GM18873 (cell line): ENCODE measurements around the gene ARL8A.

ENCODE experiments used
- ATAC-seq: cut with Tn5 transposase; IDR thresholded peaks from one replicate; pipeline ENCODE4 v1.9.1; 2021; ENCODE audit warnings: mild to moderate bottlenecking, moderate library complexity, moderate number of reproducible peaks; ENCODE audit not compliant: unreplicated experiment, low FRiP score

Gene ARL8A

GRCh38 chr1:202086579-202087350 lies 57.8 kb downstream of the ARL8A start:
- ATAC-seq, result no peak

- no peak for ATAC-seq
Measured at GRCh38 chr1:202085682-202086373, 58.7 kb downstream of the ARL8A start.

GRCh38 chr1:202084791-202085681 lies 59.5 kb downstream of the ARL8A start:
- ATAC-seq, result no peak
